Activated naive CD4-positive, alpha-beta T cell treated with anti-CD3 and anti-CD28 coated beads, Interleukin-2, amount 50 U/mL, for 72 hours (primary cell): ENCODE results near the gene SH2D5. TPM values are rescaled to one million over a fixed set of nuclear protein-coding genes. Genes with fewer than 3 reads are reported as not detected.

ENCODE experiments used
- ATAC-seq, 2 donors: fragments of 150-1000 bp; cut with Tn5 transposase; 2 replicates each; pipeline ENCODE4 v1.10.0; 2021; ENCODE audit warnings: mild to moderate bottlenecking in 2 of 2, moderate library complexity in 2 of 2
- DNase-seq, 2 donors: peaks; one replicate each; pipeline ENCODE4 v3.0.0; 2021 to 2022; ENCODE audit warnings: low spot score in 2 of 2
- H3K27ac Mint-ChIP-seq, 2 donors: one replicate each; pipeline ENCODE4 v1.8.0; 2022; ENCODE audit warnings: mild to moderate bottlenecking in 2 of 2, mixed read lengths in 2 of 2
- H3K36me3 Mint-ChIP-seq, 2 donors: one replicate each; pipeline ENCODE4 v1.8.0; 2022; ENCODE audit warnings: mixed read lengths in 2 of 2
- H3K9me3 Mint-ChIP-seq, 2 donors: one replicate each; pipeline ENCODE4 v1.8.0; 2022; ENCODE audit warnings: mixed read lengths in 2 of 2
- total RNA-seq, 2 donors: library from RNA; stranded (reverse); gene quantifications; one replicate each; pipeline ENCODE4 v1.2.3, GENCODE V29; 2022

The SH2D5 gene
- total RNA-seq, 2 donors from 2014 or later = 0.66 TPM; not detected in 1

DNA sequence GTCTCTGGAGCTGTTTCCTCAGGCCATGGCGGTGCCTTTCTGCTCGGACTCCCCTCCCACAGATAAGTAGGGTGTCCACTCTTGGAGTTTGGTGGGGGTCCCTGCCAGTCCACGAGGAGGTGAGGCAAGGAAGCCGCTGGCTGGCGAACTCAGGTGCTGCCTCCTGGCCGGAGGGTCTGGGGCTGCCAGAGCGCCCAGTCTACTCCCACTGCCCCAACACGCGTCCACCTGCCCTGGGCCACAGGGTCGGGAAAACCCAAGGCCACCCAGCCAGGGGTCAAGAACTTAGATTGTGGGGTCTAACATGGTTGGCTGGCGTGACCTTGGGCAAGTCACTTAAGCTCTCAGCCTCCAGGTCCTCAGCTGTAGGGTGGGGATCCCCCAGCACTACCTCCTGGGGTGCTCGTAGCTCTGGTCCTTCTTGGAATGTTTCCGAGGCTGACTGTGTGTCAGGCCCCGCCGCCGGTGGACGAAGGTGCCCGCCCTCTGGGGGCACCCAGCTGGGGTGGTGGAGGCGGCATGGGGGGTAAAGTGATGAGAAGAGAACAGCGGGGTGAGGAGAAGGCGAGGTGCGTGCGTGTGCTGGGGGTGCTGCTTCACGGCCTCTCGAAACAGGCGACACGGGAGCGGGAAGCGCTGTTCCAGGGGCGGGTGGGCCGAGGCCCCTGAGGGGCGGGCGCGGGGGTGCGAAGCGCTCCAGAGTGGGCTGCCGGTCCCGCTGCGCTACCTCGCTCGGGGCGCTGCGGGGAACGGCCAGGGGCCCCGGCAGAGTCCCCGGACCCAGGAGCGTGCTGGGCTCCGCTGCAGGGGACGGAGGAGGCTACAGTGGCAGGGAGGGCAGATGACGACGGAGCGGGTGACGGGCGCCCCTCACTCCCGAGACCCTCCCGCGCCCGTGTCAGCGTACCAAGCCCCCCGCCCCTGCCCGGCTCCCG is 1.2 kb downstream of the SH2D5 start:
- ATAC-seq (peak in 1 of 2 donors; percentile 27), DNase-seq (peak in 1 of 2 donors; percentile 52)
- Mint-ChIP-seq H3K27ac (peak overlapping the region in 1 of 2 donors; percentile 36), H3K36me3 (no peaks in the 10 kb centered on the region), H3K9me3 (no peaks in the 10 kb centered on the region)

DNA sequence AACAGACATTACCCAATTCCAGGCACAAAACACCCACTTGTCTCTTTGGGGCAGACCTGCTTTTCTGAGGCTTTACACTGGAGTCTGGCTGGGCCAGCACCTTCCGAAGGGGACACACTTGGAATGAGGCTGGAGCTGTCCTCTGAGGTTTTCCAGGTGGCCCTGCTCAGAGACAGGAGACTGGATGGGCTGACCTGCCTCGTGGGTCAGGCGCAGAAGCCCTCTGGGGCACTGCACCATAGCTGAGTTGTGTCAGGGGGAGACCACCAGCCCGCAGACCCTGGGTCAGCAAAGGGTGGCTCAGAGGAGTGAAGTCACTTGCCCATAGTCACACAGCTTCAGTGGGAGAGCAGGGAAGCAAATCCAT is 1.8 kb downstream of the SH2D5 start:
- H3K27ac Mint-ChIP-seq = no peak overlapping the region
- no peaks in the 10 kb centered on the region for H3K9me3 Mint-ChIP-seq
- H3K36me3 Mint-ChIP-seq = no peaks in the 10 kb centered on the region
- ATAC-seq (no peak), DNase-seq (peak in 1 of 2 donors; percentile 54)

DNA sequence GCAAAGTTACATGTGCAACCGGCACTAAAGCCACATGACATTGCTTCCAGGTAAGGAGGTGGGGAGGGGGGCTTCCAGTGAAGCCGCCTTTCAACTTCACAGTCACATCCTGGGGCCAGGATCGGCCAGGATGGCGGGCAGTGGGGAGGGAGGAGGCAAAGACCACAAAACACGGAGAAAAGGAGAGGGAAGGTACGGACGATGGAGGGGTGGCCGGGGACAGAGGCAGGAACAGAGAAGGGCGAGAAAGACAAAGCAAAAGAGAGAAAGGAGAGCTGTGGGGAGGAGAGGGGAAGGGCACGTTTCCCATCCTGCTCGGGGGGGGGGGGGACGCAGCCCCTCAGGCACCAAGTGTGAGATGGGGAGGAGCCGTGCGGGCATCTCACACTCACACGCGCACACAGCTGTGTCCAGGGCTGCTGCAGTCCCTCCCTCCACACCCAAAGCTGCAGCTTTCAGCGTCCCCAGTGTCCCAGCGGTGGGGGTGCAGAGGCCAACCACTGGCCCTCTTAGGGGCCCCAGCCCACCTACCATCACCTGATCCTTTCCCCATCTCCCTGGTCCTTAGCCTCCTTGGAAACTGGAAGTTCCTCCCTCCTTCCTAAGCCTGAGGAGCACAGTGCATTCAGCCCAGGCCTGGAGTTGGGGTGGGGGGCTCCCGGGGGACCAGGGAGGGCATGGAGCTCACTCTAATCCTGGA is 2.4 kb downstream of the SH2D5 start:
- ATAC-seq = no peak
- H3K9me3 Mint-ChIP-seq = no peaks in the 10 kb centered on the region
- no peak overlapping the region for H3K27ac Mint-ChIP-seq
- no peak for DNase-seq
- H3K36me3 Mint-ChIP-seq = no peaks in the 10 kb centered on the region

DNA sequence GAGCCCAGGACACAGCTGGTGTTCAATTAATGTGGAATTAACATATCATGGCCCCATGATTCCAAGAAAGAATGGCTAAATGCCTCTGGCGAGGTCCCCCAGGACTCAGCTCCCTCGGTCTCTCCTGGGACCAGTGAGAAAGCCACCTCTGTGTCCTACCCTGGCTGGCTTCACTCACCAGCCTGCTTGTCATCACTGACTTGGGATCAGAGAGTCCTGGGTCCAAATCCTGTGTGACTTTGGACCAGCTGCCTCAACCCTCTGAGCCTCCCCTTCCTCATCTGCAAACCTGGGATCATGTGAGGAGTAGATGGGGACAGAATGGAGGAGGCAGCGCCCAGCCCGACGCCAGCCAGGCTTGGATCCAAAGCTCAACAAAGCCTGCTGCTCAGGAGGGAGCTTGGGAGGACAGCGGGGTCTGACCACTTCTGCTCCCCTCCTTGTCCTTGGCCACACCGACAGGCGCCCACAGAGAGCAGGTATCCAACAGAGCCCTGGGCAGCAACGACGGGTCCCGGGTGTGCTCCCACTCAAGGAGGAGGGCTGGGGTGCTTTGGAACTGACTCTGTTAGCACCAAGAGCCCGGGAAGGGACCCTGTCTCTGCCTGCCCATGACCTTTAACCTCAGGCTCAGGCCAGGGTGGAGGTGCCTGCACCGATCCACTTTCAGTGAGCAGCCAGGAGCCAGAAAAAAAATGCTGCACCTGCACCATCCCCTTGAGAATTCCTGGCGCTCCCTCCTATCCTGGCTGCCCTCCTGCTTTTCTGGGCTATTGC is 3.2 kb downstream of the SH2D5 start:
- peak in 1 of 2 donors; percentile 54 for DNase-seq

DNA sequence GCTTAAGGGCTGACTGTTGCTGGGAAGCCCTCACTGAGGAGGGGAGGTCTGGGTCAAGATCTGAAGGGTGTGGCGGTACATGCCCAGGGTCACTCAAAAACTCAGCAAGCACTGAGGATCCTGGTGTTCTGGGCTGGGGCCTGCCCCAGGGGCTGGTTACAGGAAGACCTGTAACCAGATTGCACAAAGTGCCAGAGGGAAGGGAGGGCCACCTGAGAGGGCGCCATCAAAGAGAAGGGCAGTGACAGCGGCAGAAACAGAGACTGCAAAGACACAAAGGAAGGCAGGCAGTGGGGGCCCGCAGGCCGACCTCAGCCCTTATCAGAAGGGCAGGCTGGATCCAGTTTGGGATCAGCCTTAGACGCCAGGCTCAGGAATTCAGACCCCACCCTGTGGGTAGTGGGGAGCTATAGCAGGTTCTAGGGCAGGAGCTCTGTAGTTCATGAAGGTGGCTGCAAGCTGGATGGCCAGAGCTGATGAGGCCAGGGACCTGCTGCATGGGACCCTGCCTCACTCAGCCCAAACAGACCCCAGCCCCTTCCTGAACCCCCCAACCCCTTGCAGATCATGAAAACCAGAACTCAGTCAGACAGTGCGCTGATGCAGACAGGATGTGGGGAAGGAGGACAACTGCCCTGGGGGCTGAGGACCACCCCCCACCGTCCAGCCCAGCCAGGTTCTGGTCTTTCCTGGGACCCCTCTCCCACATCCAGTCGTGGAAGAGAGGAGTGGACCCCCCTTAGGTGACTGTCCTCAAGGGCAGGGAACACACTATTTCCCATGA is 3.9 kb downstream of the SH2D5 start:
- H3K27ac Mint-ChIP-seq = no peak overlapping the region
- DNase-seq = peak in 1 of 2 donors; percentile 50
- no peaks in the 10 kb centered on the region for H3K36me3 Mint-ChIP-seq
- no peaks in the 10 kb centered on the region for H3K9me3 Mint-ChIP-seq
- ATAC-seq = no peak

More for the DNA sequence above, 3.2 kb downstream of the SH2D5 start:
- ATAC-seq = no peak
- Mint-ChIP-seq H3K36me3 (no peaks in the 10 kb centered on the region), H3K27ac (no peak overlapping the region), H3K9me3 (no peaks in the 10 kb centered on the region)

DNA sequence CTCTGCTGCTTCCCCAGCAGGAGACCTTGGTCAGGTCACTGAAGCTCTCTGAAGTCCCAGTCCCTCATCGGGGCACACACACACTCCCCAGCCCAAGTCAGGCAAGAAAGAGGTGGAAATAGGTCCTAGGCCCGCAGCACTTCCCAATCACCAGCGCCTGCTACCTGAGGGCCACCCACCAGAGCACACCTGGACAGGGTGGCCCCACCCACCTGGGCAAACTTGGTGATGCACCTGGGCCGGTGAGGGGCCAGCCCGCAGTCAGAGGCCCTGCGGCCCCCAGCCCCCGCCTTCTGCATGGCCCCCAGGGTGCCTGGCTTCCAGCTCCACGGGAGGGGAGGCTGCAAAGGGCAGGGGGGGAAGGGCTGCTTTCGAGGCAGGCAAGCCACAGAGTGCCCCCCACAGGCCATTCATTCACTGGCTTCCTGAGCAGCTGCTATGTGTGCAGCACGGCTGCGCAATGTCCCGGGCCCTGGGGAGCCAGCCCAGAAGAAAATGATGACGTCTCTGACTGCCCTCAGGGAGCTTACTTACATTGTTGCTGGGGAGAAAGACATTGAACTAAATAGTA is 4.7 kb downstream of the SH2D5 start:
- ATAC-seq (no peak), DNase-seq (peak in 1 of 2 donors; percentile 52)
- H3K9me3 Mint-ChIP-seq = no peaks in the 10 kb centered on the region
- no peak overlapping the region for H3K27ac Mint-ChIP-seq
- H3K36me3 Mint-ChIP-seq = no peaks in the 10 kb centered on the region

DNA sequence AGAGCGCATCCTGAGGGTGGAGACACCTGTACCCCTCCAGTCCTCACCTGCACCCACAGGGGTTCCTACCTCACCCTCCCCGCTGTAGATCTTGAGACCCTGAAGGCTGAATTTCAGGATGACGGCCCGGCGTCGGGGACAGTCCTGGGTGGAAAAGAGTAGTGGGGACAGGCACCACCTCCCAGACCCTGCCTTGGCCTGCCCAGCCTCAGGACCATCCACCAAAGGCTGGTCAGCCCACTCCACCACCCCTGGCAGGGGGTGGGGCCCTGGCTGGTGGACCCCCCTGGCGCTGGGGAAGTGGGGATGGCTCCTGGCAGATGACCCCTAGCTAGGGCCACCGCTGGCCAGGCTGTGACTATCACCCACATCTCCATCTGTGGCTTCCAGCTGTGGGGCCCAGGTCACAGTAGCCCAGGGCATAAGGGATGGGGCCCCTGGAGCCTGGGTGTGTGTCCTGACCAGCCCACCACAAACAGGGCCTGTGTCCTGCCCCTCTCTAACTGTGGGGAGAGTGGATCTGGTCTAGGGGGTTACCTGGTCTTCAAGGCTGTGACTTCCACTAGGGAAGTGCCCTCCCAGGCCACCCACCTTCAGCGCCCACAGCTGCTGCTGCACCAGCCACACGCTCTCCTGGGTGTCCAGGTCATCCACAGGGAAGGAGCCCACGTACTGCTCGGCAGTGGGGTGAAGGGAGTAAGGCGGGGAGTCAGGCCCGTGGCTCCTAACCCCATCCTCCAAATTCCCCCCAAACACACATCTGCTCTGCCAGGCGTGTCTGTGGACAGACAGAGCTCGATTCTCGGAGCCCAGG is 5.4 kb downstream of the SH2D5 start:
- Mint-ChIP-seq H3K9me3 (no peaks in the 10 kb centered on the region), H3K36me3 (no peaks in the 10 kb centered on the region), H3K27ac (no peak overlapping the region)
- no peak for ATAC-seq
- DNase-seq = peak in 1 of 2 donors; percentile 53

DNA sequence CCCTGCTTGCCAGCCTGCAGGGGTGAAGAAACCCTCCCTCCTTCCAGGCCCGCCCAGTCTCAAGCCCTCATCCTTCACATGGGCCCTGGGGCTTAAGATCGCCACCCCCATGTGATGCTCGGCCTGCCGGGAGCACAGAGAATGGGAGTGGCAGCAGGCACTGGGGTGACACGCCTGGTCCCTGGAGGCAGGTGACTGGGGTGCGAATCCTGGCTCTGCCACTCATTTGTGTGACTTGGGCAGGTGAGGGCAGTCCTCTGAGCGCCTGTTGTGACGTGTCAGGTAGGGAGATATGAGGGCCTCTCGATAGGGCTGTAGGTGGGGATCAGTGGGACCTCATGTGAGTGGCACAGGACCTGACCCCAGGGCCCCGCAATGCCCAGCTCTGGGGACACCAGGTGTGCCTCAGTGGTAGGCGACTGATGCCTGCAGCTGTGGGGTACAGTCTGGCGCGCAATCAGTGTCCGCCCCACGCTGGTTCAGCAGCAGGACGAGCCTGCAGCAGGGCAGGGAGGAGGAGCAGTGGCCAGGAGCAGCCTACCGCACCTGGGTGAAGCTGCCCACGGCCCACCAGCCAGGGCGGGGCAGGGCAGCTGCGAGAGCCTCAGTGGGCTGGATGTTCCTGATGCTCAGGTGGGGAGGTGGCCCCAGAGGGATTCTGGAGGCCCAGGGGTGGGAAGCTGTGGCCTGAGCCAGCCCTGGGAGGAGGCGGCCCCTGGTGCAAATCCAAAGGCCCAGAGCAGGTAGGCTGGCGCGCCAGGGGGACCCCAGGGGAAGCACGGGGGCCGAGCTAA is 6.2 kb downstream of the SH2D5 start:
- H3K36me3 Mint-ChIP-seq = no peaks in the 10 kb centered on the region
- ATAC-seq (no peak), DNase-seq (peak in 1 of 2 donors; percentile 49)
- H3K27ac Mint-ChIP-seq = no peak overlapping the region
- H3K9me3 Mint-ChIP-seq = no peaks in the 10 kb centered on the region

DNA sequence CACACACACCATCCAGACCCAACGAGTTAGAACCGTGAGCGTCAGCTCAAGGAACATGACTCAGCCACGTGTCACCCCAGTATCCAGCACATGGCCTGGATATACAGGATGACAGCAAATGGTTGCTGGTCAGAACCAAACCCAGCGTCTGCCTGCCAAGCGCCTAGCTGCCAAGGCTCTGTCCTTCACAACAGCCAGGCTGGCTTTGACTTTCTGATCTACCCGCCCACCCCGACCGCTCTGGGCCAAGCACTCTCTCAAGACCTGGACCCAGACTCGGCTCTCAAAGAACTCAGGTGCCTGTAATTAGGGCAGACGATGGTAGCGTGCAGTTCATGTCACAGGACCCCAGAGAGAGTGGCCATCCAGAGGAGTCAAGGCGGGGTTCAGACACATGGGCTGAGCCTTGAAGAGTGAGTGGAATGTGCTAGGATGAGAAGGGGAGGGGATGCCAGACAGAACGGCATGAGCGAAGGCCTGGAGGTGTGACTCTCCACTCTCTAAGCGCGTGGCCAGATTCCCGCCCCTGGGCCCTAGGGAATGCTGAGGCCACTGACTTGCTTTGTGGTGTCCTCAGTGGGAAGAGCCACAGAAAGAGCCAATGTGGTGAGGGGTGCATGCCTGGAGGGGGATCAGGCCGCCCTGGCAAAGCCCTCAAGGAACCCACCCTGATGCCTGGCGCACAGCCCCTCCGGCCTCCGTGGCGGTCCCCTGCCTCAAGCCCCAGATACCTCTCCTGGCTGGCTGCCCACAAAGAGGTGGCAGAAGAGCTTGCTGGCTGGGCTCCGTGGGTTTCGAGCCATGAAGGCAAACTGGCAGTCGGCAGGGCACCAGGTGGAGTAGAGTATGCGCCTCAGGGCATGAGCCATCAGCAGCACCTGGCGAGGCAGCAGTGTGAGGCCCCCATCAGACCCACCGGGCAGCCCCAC is 7.0 kb downstream of the SH2D5 start:
- H3K27ac Mint-ChIP-seq = no peak overlapping the region
- no peaks in the 10 kb centered on the region for H3K36me3 Mint-ChIP-seq
- H3K9me3 Mint-ChIP-seq = no peaks in the 10 kb centered on the region
- ATAC-seq (no peak), DNase-seq (peak in 1 of 2 donors; percentile 49)

DNA sequence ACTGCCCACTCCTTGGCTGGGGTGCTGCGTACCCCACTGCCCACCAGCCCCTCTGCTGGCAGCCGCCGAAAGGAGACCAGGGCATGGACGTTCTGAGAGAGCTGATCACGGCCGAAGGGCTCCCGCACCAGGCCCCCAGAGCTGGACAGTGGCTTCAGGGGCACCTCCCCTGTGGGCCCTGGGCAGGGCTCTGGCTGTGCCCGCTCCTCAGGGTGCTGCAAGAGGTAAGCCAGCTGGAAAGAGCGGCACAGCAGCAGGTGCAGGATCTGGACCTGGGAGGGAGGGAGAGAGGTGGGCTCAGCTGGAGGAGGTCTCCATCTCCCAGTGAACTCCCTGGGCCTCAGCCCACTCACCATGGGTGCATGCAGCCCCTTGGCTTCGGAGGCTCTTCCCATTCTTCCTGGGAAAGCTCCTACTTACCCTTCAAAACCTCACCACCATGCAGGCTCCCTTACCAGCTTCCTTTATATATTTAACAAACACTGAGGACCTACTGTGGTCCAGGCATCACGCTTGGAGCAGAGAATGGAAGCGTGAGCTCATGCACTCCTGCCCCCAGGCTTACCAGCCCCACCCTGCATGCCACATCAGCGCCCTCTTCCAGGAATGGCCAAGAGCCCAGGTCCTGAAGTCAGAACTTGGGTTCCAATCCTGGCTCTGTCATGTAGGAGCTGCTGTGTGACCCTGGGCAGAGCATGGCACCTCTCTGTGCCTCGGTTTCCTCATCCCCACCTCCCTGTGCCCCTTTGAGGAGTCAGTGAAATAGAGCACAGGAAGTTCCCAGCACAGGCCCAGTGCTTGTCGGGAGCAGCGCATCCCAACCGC is 7.9 kb downstream of the SH2D5 start:
- Mint-ChIP-seq H3K9me3 (no peaks in the 10 kb centered on the region), H3K36me3 (no peaks in the 10 kb centered on the region)

DNA sequence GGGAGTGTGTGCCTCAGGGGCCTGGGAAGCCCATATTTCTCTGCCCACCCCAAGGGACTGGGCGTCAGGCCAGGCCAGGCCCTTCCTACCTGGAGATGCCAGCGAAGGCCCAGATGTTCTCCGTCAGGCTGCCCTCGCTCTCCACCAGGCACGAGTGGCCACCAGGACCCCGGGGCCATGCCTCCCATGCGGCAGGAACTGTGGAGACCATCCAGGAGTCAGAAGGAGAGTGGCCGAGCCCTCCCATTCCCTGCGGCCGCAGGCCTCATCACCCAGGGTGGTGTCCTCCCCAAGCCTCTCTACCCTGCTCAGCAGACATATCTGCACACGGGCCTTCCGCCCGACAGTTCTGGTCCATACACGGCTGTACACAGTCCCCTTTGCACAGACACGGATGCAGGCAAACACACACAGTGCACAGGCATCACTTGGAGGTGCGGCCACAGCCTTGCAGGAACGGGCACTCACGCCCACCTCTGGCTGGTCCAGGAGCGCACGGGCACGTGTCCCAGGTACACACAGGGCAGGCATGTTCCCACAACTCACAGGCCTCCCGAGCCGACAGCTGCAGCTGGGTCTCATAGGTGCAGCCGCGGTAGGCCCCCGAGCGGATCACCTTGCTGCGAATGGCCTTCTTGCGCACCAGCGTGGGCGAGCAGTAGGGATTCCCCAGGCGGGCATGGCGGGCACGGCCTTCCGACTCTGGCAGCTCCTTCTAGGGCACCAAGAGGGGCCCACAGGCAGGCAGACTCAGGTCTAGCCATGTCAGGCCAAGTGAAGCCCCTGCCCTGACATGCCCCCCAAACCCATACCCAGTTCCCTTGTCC is 8.8 kb downstream of the SH2D5 start:
- Mint-ChIP-seq H3K27ac (no peak overlapping the region), H3K9me3 (no peaks in the 10 kb centered on the region), H3K36me3 (no peaks in the 10 kb centered on the region)
- no peak for ATAC-seq
- DNase-seq = peak in 1 of 2 donors; percentile 51

More for the DNA sequence above, 7.9 kb downstream of the SH2D5 start:
- no peak for ATAC-seq
- H3K27ac Mint-ChIP-seq = no peak overlapping the region
- peak in 1 of 2 donors; percentile 38 for DNase-seq

DNA sequence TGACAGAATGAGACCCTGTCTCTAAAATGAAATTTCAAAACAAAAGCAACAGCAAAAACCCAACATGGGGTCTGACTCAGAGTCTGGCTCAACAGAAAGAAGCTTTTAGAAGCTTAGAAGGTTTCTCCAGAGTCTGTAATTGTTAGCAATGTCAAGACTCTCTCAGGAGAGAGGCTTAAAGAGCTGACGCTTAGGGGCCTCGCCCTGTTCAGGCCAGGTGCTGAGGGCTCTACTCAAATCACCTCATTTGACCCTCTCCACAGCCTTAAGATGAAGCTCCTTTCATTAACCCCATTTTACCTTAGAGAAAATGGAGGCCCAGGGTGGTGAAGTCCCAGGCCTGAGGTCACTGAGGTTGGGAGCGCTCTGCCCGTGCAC is 9.4 kb downstream of the SH2D5 start:
- no peak for DNase-seq
- Mint-ChIP-seq H3K27ac (no peak overlapping the region), H3K36me3 (no peaks in the 10 kb centered on the region), H3K9me3 (no peaks in the 10 kb centered on the region)
- no peak for ATAC-seq
